ENCODE results near the gene TBC1D22B. TPM values are rescaled to one million over a fixed set of nuclear protein-coding genes. Genes with fewer than 3 reads are reported as not detected.

The TBC1D22B gene
- total and polyA plus RNA-seq, 9 of the 15 experiments (the other 6 are each of a cell fraction or from before 2014, with no cell fraction given) = 4.8 to 24.2 (median 13.5) TPM

GRCh38 chr6:37222125-37222967 is 35.2 kb upstream of the TBC1D22B start:
- ChIA-PET POLR2A (interaction anchor here (0.5 to 2.1 kb wide), 10 partner anchors 9 to 136 kb away, joined by 3 to 13 read pairs (median 3); partner anchors contain the start of genes TBC1D22B and TMEM217), CTCF (ENCODE audit: low intra/inter-chr PET ratio) (interaction anchor here (0.6 kb wide), 1 partner anchor 67 kb away, joined by 5 read pairs; no protein-coding TSS in a partner anchor)
- no TSS peak for BruUV-seq (replicated peaks)
- H3K9me1 ChIP-seq (ENCODE audit: control insufficient read depth, insufficient read depth, low read length) = no peaks in the 10 kb centered on the region
- DNase-seq (ENCODE audit: extremely low read depth in 1 of 4, low spot score in 3 of 4) (peak; percentile 91 to 95 (median 93)), ATAC-seq (peak; percentile 99), FAIRE-seq (peak; percentile 94)
- H3K9ac ChIP-seq (ENCODE audit: insufficient read depth in 1 of 2, low read depth in 2 of 2, low read length in 2 of 2) = peak overlapping the region in 1 of 2 experiments; percentile 90; a peak in 2 of 4 replicates
- H3K27ac ChIP-seq (ENCODE audit: extremely low read depth, low read depth, low read length) = no peak overlapping the region
- H3K4me2 ChIP-seq (ENCODE audit: insufficient read depth, low read length) = peak overlapping the region; percentile 79
- no peaks in the 10 kb centered on the region for H3K36me3 ChIP-seq (ENCODE audit: control insufficient read depth, insufficient read depth, low read length)
- in situ Hi-C loops (cut with MboI) = no loop called here
- peak overlapping the region; percentile 96 for H2AFZ ChIP-seq (ENCODE audit: low read depth, low read length)
- H3K9me3 ChIP-seq (replicated peaks; ENCODE audit: control insufficient read depth, insufficient read depth, low read depth, low read length) = no peaks in the 10 kb centered on the region
- intact Hi-C loops (cut with micrococcal nuclease) = loop anchor here (2.0 kb wide), 2 partner anchors 36 to 92 kb away; partner anchors contain the start of gene TMEM217
- H3K4me1 ChIP-seq (replicated peaks in 1 of 2; ENCODE audit: control insufficient read depth in 2 of 2, insufficient read depth in 2 of 2, low read length in 2 of 2) = peaks cover 14 to 22% of the 10 kb centered on the region in 2 experiments; a peak in 4 of 5 replicates
- 3% methylated on average over 38 of the region's 39 CpGs for WGBS (ENCODE audit: insufficient coverage, low coverage, missing lambda C conversion rate)
- H3K79me2 ChIP-seq (ENCODE audit: control insufficient read depth, insufficient read depth, low read length) = no peaks in the 10 kb centered on the region
- peak overlapping the region; percentile 52 for H3K4me3 ChIP-seq
- H4K20me1 ChIP-seq (replicated peaks; ENCODE audit: control insufficient read depth, insufficient read depth, low read length) = no peaks in the 10 kb centered on the region
- no peaks in the 10 kb centered on the region for H3K27me3 ChIP-seq (ENCODE audit: control insufficient read depth in 2 of 2, insufficient read depth in 2 of 2, low read length in 2 of 2)
- TF ChIP-seq MNT (conservative IDR thresholded peaks at IDR 0.05) = peak in 1 of 2 experiments; percentile 55; a peak in 1 of 4 replicates
- TF ChIP-seq CREB3 (tag; conservative IDR thresholded peaks at IDR 0.05; ENCODE audit: low read depth) = no peak
- TF ChIP-seq ZNF75A (CRISPR knock-in tag; IDR thresholded peaks at IDR 0.05) = no peak
- TF ChIP-seq ZNF707 (CRISPR knock-in tag; conservative IDR thresholded peaks at IDR 0.05) = no peak
- TF ChIP-seq ZNF407 (IDR thresholded peaks at IDR 0.05; ENCODE audit: low read depth) = no peak
- TF ChIP-seq VEZF1 (CRISPR knock-in tag; IDR thresholded peaks at IDR 0.05) = peak; percentile 75
- TF ChIP-seq ZNF780A (CRISPR knock-in tag; IDR thresholded peaks at IDR 0.05) = no peak
